Muscle of back (tissue), 11 donors: ENCODE data around the gene BAIAP2. TPM values are rescaled to one million over a fixed set of nuclear protein-coding genes. Genes with fewer than 3 reads are reported as not detected.

Experiments
- DNase-seq, 3 donors: peaks; one replicate each; pipeline versions ENCODE4 v3.0.0 to v3.0.0-alpha.2; 2013
- polyA plus RNA-seq, 10 donors: library from polyadenylated mRNA; unstranded; fragments of 120-200 nt; gene quantifications; one replicate each; pipeline ENCODE4 v1.2.1, GENCODE V29; 2013; ENCODE audit not compliant: insufficient read length in 10 of 10

The BAIAP2 gene
- polyA plus RNA-seq, 10 donors: 12.1 to 25.2 (median 16.6) TPM

- no peak for DNase-seq
These were observed 73.3 kb downstream of the BAIAP2 start for GRCh38 chr17:81108220-81108619.

- DNase-seq: no peak
These were observed 75.0 kb downstream of the BAIAP2 start for GRCh38 chr17:81109957-81110356.

GRCh38 chr17:81110488-81111040 lies 75.6 kb downstream of the BAIAP2 start:
- DNase-seq: no peak

- DNase-seq: no peak
These were observed 76.1 kb downstream of the BAIAP2 start for GRCh38 chr17:81111066-81111465.

- no peak for DNase-seq
These were observed 77.5 kb downstream of the BAIAP2 start for GRCh38 chr17:81112450-81112849.

GRCh38 chr17:81113158-81113724 lies 78.3 kb downstream of the BAIAP2 start:
- no peak for DNase-seq

- DNase-seq: no peak
These were observed 79.6 kb downstream of the BAIAP2 start for GRCh38 chr17:81114351-81115093.

- DNase-seq: no peak
These were observed 80.3 kb downstream of the BAIAP2 start for GRCh38 chr17:81115219-81115618.

- DNase-seq: no peak
These were observed 81.0 kb downstream of the BAIAP2 start for GRCh38 chr17:81115749-81116464.

- DNase-seq: no peak
These were observed 81.8 kb downstream of the BAIAP2 start for GRCh38 chr17:81116704-81117103.

GRCh38 chr17:81117672-81118198 lies 82.8 kb downstream of the BAIAP2 start:
- no peak for DNase-seq

GRCh38 chr17:81118308-81119221 lies 83.6 kb downstream of the BAIAP2 start:
- no peak for DNase-seq

- peak; percentile 71 to 86 (median 75) for DNase-seq
These were observed 84.5 kb downstream of the BAIAP2 start for GRCh38 chr17:81119223-81120148.

- DNase-seq: no peak
These were observed 85.2 kb downstream of the BAIAP2 start for GRCh38 chr17:81120149-81120484.

- no peak for DNase-seq
These were observed 86.0 kb downstream of the BAIAP2 start for GRCh38 chr17:81120695-81121621.

- no peak for DNase-seq
These were observed 87.1 kb downstream of the BAIAP2 start for GRCh38 chr17:81121841-81122733.

- DNase-seq: no peak
These were observed 88.4 kb downstream of the BAIAP2 start for GRCh38 chr17:81123052-81124048.
